ENCODE data around the gene PRMT7.

PRMT7 gene

DNA sequence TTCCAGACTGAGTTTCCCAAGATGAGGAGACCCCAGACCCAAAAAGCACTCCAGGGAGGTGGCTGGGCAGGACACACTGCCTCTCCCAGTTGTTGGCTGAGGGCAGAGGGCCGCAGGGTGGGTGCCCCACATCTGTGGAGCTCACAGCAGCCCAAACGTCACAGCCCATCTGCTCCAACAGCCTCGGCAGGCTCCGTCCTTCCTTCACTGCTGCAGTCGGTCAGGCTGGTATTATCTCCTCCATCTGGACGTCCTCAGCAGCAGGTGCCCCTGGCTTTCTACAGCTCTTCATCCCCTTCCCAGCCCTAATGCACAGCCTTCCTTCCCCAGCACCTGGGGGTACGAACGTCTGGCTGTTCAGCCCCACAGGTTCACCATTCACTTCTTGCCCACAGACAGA is 55.2 kb downstream of the PRMT7 start:
- no peak for DNase-seq

DNA sequence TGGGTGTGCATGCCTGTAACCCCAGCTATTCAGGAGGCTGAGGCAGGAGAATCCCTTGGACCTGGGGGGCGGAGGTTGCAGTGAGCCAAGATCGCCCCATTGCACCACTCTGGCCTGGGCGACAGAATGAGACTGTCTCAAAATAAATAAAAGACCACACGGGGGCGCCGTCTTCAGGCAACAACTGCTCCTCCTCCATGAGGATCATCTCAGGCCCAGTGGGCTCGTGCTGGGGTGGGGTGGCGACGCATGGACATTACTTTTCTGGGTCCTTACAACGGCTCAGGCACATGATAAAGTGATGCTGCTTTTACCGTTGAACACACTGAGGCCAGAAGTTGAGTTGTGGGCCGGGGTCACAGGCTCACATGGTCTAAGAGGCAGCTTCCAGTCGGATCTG is 56.2 kb downstream of the PRMT7 start:
- DNase-seq = peak; percentile 50

DNA sequence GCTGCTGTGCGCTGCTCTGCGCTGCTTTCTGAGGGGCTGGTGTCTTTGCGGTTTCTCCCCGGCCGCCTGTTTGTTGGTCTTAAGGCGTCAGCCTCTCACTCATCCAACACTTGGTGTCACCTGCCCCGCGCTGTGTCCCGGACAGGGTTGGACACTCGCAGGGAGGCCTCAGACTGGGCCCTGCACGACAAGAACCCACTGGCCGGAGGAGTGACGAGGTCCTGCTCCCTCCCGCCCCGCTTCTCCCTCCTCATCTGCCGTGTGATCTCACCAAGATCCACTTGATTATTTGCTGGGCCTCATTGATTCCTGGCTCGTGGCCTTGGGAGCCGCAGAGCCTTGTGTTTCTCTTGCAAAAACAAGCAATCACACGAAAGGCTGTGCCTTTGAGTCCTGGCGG is 56.6 kb downstream of the PRMT7 start:
- DNase-seq = no peak

DNA sequence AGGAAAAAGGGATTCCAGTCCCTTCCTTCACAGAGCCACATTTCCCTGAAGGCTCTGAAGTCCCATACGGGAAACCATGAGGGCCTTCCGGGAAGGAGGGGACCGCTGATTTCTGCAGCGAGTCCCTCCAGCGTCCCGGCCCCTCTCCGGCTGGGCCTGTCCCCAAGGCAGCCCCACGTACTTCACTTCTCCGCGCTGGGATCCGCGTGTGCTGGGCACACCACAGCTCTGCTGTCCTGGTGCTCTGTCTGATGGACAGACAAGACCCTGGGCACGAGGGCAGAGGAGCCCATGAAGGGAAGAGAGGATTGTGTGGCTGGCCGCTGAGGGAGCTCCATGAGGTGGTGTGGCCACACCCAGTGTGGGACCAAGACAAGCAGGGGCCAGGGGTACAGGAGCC is 57.1 kb downstream of the PRMT7 start:
- no peak for DNase-seq

DNA sequence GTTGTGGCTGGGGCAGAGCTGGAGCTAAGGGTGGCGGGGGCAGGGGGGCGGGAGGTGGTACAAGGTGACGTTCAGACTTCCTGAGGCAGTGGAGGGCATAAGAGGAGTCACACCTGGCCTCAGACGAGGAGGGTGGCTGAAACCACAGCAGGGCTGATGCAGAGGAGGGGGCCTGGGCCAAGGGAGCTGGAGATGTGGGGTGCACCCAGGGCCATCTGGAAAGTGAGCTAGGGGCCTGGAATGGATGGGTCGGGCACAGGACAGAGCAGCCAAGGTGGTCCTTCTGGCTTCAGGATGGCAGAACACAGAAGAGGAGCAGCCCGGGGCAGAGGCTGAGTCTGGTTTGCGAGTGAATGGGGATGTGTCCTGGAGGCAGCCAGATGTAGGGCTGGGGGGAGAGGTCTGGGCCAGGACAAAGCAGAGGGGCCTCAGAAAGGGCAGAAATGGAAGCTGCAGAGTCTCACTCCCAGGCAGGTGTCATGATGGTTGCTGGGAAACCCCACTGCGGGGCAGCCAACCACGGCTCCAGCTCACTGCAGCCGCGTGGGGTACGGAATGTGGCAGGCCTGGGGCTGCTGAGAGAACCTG is 57.6 kb downstream of the PRMT7 start:
- DNase-seq = no peak

DNA sequence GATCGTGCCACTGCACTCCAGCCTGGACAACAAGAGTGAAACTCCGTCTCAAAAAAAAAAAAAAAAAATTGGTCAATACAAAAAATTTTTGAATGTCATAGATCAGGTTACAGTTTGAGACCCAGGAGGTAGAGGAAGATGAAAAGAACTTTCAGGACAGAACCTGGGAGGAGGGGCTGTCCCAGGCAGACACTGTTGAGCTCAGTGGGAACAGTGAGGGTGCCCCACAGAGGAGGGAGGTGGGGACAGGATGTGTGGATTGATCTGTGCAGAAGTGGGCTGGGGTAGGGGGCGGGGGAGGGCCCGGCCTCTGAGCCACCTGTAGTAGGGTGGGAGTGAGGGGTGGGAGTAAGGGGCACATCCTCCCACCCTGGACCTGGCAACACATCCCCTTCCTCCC is 58.3 kb downstream of the PRMT7 start:
- no peak for DNase-seq

DNA sequence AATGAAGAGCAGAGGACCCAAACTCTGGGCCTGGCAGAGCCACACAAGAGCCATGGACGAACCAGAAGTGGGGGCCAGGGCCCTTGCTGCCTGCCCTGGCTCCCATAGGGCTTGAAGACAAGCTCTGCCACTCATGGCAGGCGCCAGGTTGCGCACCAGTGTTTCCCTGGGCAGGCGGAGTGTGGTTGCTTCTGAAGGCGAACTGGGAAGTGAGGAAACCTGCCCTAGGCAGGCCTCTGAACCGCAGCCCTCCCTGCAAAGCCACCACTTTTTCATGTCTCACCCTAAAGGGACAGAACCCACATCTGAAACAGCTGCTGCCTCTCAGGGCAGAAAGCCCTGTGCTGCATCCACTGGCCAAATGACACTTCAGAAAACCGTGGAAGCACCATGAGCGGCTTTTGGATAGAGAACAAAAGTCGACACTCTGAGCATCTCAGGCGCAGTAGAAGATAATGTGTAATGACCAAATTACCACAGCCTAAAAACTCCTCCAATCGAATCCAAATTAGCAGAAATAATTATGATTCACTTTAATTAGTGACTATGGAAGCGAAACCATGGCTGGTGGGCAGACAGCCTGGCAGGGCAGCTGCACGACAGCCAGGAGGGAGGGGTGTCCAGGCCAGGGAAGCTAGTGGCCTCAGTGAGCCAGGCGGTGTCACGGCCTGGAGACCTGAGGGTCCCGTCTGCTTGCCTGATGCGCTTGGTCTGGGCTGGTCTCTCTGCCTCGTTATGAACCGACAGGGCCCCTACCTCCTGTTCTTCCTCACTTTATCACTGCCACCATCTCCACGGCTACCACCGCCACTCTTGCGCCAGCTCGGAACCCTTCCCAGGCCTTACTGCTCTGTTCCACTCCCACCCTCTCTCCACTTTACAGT is 59.1 kb downstream of the PRMT7 start:
- peak; percentile 9 for DNase-seq

DNA sequence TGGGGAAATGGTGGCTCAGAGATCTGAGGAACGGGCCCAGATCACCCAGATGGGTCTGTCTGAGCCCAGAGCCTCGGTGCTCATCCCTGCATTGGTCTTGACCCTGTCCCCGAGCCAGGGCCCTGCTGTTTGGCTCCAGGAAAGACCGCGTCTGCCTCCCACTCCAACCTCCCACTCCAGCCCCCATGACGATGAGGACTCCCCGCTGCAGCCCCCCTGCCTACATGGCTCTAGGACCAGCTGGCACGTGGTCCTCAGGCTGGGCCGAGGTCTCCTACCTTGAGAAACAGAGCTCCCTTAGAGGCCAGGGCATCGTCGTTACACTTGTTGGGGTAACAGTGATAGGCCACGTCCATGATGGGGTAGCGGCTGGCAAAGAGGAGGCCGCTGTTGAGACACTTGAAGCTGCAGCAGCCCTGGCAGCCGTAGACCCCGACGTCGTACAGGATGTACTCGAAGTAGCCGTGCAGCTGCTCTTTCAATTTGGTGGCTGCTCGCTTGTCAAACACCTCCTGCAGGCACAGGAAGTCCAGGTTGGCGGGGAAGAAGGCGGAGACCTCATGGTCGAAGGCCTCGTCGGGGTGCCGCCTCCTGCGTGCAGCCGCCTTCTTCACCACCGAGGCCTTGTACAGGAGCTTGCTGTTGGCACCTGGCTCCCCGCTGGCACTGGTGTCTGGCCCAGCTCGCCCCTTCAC is 59.9 kb downstream of the PRMT7 start:
- no peak for DNase-seq

DNA sequence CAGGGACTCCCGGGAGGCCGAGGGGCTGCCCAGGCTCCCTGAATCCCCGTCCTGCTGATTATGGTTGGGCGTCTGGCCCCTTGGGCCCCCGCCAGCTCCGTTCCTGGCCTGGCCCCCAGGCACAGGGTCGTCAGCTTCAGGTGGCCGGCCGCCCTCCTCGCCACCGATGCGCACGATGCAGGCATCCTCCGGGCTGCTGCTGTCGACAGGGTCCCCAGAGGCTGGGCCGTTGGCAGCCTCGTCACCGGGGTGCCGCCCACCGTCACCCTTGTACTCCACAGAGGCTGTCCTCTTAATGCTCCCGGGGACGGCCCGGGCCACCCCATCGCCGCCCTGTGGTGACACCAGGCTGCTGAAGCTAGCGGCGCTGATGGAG is 60.4 kb downstream of the PRMT7 start:
- DNase-seq = no peak

DNA sequence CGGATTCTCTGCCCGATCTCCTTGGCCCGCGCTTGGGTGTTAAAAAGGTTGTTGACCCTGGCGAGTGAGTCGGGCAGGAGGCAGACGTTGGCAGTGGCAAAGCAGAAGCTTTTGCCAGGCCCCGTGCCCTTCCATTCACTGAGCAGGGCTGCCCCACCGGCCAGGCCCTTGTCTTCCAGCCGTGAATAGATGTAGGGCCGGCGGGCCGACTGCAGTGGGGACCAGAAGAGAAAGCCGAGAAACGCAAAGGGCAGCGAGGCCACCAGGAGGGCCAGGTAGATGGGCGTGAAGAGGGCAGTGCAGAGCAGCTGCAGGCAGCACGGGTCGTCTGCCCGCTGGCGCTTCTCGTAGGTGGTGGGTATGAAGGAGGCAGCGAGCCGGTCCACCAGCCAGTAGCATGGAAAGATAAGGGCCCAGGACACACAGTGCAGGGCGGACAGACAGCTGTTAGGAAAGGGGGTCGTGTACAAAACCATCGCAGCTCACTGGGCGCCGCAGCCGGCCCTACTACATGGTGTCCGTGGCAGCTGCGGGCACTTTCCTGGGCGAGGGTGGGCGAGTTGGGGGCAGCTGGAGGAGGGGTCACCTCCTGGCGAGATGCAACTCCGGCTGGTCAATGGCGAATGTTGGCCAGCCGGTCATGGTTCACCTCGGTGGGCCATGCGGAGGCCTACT is 61.0 kb downstream of the PRMT7 start:
- no peak for DNase-seq

DNA sequence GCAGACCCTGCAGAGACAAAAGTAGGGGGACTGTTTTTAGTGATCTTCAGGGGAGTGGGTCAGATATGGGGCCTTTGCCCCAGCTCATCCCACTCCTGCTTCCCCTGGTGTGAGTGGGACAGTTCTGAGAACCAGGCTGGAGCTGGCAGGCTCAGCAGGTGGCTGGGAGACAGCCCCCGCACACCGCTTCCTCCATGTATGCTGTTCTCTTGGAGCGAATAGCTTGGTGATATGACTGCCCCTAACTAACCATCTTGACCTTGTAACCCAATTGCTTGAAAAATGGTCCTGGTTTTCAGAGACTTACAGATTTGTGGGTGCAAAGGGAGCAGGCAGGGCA is 61.5 kb downstream of the PRMT7 start:
- DNase-seq = no peak

DNA sequence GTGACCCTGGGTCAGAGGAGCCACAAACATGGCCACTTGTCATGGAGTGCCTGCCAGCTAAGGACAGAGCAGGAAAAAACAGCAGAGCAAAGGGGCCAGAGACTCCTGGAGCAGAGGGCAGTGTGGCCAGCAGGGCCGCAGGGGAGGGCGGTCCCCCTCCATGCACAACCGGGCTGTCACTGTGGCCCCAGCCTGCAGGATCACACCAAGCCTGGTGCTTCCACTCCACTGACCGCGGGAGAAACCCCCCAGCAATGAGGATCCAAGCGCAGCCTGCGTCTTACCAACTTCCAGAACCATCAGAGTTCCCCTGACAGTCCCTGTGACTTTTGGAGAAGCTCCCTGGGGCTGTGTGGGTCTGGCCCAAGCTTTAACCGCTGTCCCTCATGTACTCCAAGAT is 62.0 kb downstream of the PRMT7 start:
- no peak for DNase-seq

DNA sequence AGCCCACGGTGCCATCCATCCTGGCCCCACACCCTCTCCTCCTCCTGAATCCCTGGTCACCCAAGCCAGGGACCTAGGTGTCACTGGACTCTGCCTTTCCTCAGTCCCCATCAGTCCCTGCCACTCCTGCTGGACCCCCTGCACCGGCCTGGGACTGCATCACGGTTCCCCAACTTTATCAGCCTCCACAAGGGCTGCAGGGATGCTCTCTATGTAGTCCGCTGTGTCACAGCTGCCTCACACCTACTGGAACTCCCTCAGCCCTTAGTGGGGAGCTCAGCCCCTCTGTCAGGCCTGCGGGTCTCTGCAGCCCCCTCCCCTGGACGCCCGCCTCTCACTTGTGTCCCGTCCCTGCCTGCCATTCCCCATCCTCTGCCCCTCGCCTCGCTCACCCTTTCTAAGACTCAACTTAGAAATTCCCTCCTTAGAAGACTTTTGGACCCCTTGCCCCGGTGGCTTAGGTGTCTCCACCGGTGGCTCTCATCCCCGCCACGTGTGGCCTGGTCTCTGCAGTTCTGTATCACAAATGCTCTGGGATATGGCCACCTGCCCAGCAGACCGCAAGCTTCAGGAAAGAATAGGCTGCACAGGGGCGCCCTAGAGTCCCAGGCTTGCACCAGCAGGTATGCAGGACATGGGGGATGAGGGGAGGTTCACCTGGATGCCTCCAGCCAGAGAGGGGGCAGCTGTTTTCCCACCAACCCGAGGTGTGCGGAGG is 62.9 kb downstream of the PRMT7 start:
- DNase-seq = no peak

DNA sequence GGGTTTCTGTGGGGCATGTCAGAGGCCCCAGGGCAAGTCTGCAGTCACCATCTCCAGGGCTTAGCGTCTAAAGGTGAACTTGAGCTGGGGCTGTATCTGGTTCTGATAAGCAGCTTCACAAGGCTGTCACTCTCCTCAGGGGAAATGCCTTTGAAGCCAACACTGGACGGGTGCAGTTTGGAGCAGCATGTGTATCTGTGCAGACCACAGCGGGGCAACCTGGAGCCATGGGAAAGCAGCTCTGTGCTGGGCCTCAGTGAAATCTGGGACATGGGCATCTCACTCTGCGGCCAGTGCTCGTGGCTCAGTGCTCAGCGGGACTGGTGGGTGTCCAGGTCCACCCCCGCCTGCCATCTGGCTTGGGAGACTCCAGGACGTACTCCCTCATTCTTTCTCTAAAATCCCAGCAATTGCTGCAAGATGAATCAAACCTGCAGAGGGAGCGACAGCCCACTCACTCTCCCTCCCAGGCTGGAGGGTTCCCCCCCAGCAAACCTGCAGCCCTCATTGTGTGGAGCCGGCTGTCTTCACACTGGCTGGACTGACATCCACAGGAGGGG is 63.5 kb downstream of the PRMT7 start:
- DNase-seq = no peak

DNA sequence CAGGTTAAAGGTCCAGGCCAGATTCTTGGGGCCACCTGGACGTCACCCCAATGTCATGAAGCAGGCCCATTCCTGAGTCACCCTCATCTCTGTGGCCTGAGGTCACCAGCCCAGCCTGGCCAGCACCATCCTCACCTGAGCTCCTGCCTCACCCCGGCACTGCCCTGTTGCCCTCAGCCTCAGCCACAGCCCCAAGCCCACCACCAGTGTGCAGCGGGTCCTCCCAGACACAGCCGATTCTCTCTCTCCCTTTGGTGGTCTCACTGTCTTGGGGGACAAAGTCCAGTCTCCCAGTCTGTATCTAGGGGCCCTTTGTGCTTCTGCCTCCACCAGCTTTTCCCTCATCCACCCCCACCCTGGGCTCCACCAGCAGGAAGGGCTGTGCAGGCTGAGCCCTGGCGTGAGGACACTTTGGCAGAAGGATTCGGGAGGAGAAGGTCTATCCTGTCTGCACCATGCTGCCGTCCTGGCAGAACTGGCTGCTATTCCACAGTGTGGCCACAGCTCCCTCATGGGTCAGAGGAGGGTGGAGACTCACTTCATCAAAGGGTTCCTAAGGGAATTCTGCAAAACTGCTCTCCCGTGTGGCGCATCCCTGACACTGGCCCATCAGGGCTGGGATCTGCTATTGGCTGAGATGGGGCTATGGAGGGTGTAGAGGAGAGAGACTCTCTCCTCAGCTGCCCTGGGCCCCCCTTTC is 64.3 kb downstream of the PRMT7 start:
- no peak for DNase-seq

DNA sequence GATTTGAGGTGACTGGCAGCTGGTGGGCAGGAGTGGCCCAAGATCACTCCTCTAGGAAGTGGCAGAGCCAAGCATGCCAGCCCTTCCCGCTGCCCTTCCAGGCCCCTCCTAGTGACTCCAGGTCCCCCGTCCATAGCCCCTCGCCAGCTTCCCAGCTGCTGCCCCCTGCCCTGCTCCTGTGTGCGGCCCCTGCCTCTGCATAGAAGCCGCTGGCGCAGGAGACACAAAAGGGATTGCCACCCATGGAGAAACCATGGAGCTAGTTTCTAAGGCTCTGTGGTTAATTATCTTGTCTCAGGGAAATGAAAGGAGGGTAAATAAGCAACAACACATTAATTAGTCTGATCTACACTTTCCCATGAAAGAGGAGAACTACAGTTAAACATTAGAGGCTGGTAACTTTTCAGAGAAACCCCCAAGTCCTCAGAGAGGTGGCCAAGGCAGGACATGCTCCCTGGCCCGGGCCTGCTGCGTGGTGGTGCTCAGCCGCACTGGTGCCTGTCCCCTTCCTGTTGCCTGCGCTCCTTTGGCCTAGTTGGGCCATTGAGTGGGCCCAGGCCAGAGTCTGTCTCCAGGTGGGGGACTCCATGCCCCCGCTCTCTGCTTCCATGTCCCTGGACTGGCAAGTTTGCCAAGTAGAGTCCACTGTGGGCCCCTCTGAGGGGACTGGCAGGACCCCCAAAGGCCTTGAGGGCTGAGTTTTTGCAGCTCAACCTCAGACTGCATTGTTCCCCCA is 65.2 kb downstream of the PRMT7 start:
- no peak for DNase-seq

DNA sequence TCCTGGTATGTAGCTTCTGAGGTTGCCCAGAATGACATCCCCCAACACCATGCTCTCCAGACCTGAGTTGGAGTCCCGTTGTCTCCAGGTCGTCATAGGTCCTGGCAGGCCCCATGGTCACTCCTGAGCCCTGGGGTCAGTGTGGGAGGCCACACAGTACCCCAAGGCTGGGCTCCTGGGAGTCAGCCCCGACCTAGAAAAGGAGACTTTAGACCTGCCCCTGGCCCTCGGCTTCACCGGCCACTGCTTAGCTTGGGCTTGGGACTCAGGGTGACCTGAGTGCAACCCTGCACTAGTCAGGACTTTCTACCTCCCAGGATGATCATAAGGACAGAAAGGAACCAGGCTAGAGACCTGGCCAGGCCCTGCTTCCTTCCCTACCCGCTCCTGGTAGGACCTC is 65.8 kb downstream of the PRMT7 start:
- DNase-seq = no peak

DNA sequence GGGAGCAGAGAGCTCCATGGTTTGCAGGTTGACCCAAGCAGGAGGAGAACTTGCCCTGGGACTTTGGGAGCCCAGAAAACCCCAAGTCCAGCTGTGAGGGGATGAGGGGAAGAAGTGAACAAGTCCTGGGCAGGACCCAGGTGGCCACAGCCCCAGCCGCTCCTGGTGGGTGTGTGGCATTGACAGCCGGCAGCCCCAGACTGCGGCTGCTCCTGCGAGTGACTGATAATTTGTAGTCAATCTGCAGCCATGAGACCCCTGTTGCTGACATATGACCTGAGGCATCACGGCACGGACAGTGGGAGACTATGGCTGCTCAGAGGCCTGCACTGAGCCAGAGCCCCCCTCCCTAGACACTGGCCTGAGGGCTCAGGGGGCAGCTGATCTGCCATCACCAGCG is 66.4 kb downstream of the PRMT7 start:
- no peak for DNase-seq

DNA sequence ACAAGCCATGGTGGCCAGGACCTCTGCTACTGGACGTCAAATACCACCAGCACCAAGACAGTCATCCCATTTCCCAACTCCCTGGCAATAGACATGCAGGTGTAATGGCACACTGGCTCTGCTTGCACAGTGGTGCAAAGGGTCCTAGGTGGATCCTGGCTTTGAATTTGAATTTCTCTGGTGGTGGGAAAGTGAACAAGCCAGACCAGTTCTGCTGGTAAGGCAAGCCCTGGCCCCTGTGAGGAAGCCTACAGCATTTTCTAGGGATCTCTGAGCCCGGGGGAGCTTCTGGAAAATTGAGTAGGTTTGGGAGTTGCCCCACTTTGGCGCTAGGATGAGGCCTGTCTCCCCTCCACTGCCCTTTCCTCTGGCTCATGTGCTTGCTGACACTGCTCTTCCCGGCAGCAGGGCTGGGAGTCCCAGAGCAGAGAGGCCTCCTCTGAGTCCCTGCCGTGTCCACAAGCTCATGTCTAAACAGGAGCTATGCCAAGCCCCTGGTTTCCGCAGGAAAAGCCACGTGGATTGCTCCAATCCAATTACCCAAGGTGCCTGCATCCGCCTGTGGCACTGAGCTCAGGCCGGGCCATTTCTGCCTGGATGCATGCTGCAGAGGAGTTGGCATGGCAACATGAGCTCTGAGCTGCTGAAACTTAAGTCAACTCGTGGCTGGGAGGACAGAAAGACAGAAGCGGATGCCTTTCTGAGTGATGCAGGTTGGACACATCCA is 67.0 kb downstream of the PRMT7 start:
- no peak for DNase-seq
